ENCODE results near the gene TUBA3C.

The TUBA3C gene

DNA sequence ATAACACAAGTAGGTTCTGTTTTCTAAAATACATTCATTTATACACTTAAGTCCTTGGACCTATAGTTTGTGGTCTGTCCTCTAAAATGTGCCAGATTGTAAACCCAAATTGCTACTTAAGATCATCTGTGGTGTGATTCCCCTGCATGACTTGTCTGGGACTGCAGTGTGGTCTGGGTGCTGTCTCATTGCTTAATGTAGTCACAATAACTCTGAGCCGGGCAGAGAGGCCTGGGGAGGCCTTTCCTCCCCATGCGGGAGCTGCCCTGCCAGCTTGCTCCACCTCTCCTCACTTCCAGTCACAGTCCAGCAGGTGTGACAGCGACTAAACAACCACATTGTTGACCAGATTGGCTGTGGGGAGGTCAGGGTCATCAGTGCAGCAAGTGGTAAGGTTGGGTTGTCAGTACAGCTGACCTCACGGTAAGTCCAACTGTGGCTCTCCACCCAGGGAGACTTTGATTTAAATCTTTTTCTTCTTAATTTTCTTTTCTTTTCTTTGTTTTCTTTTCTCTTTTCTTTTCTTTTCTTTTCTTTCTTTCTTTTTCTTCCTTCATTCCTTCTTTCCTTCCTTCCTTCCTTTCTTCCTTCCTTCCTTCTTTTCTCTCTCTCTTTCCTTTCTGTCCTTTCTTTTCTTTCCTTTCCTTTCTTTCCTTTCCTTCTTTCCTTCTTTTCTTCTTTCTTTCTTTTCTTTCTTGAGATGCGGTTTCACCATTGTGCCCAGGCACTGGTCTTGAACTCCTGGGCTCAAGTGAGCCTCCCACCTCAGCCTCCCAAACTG is 4.4 kb upstream of the TUBA3C start:
- no peak overlapping the region for H2AFZ ChIP-seq (ENCODE audit: low read depth, low read length, severe bottlenecking)
- no peak overlapping the region for H3K9ac ChIP-seq (ENCODE audit: low read length)
- H3K9me2 ChIP-seq (replicated peaks; ENCODE audit: insufficient read depth, low read length) = no peaks in the 10 kb centered on the region
- no peaks in the 10 kb centered on the region for H3K9me3 ChIP-seq (ENCODE audit: insufficient read depth, low read length)
- H3K4me3 ChIP-seq (ENCODE audit: insufficient read depth, low read length, poor library complexity, severe bottlenecking) = no peak overlapping the region
- no peak overlapping the region for H3K27ac ChIP-seq (ENCODE audit: low read depth, low read length)
- H3K4me2 ChIP-seq (ENCODE audit: low read depth, low read length, poor library complexity, severe bottlenecking) = no peak overlapping the region
- H3K27me3 ChIP-seq (ENCODE audit: low read length) = no peaks in the 10 kb centered on the region
- H3K36me3 ChIP-seq (ENCODE audit: low read length) = no peaks in the 10 kb centered on the region
- no peaks in the 10 kb centered on the region for H3K79me2 ChIP-seq (ENCODE audit: insufficient read depth, low read length)
- TF ChIP-seq, protein P1, sequence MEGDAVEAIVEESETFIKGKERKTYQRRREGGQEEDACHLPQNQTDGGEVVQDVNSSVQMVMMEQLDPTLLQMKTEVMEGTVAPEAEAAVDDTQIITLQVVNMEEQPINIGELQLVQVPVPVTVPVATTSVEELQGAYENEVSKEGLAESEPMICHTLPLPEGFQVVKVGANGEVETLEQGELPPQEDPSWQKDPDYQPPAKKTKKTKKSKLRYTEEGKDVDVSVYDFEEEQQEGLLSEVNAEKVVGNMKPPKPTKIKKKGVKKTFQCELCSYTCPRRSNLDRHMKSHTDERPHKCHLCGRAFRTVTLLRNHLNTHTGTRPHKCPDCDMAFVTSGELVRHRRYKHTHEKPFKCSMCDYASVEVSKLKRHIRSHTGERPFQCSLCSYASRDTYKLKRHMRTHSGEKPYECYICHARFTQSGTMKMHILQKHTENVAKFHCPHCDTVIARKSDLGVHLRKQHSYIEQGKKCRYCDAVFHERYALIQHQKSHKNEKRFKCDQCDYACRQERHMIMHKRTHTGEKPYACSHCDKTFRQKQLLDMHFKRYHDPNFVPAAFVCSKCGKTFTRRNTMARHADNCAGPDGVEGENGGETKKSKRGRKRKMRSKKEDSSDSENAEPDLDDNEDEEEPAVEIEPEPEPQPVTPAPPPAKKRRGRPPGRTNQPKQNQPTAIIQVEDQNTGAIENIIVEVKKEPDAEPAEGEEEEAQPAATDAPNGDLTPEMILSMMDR (IDR thresholded peaks at IDR 0.05; ENCODE audit: insufficient read depth, low read length, poor library complexity, severe bottlenecking) = no peak
- no peak for TF ChIP-seq EZH2phosphoT487 (conservative IDR thresholded peaks at IDR 0.05; ENCODE audit: low read length)
- no peaks in the 10 kb centered on the region for H3F3A ChIP-seq (ENCODE audit: insufficient read depth)
- no peaks in the 10 kb centered on the region for H4K20me1 ChIP-seq (ENCODE audit: low read depth, low read length)

DNA sequence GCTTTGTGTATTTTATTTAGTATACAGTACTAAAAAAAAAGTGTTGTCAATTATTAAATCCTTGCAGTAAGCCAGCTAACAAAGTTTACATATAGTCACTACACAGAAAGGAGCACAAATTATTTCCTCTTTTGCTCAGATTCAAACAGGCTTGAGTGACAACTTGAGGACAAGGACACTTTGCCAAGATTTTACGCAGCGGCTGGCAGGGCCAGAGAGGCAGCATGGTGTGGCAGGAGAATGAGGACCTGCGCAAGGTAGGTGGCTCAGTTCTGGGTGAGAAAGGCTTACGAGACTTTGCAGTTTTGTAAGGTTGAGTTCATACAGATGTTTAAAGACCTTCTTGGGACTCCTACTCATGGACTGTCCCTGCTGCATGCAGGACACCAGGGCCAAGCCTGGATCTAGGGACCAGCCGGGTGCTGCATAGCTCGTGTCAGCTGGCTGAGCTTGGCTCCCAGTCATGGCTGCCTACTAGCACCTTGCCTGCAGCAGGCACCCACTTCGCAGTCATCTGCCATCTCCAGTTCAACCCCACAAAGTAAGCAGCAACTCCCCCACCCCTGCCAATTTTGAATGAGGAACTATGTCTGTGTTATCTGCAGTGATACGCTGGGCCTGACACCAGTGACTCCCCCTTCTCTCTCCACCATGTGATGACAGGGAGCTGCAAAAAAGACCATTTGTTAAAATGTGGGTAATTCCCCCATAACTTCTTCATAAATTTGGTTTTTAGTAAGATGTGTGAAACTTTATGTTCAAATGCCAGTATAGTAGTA is 3.7 kb upstream of the TUBA3C start:
- Histone ChIP-seq H3K36me3 (ENCODE audit: low read length) (no peaks in the 10 kb centered on the region), H3K27me3 (ENCODE audit: low read length) (no peaks in the 10 kb centered on the region), H3K4me3 (ENCODE audit: insufficient read depth, low read length, poor library complexity, severe bottlenecking) (no peak overlapping the region), H3K9me2 (replicated peaks; ENCODE audit: insufficient read depth, low read length) (no peaks in the 10 kb centered on the region), H4K20me1 (ENCODE audit: low read depth, low read length) (no peaks in the 10 kb centered on the region), H3K4me2 (ENCODE audit: low read depth, low read length, poor library complexity, severe bottlenecking) (no peak overlapping the region), H3K9me3 (ENCODE audit: insufficient read depth, low read length) (no peaks in the 10 kb centered on the region), H3K27ac (ENCODE audit: low read depth, low read length) (no peak overlapping the region), H3K9ac (ENCODE audit: low read length) (no peak overlapping the region), H3F3A (ENCODE audit: insufficient read depth) (no peaks in the 10 kb centered on the region), H2AFZ (ENCODE audit: low read depth, low read length, severe bottlenecking) (no peak overlapping the region), H3K79me2 (ENCODE audit: insufficient read depth, low read length) (no peaks in the 10 kb centered on the region)
- TF ChIP-seq EZH2phosphoT487 (conservative IDR thresholded peaks at IDR 0.05; ENCODE audit: low read length) = no peak
- TF ChIP-seq, protein P1 (IDR thresholded peaks at IDR 0.05; ENCODE audit: insufficient read depth, low read length, poor library complexity, severe bottlenecking) = no peak

DNA sequence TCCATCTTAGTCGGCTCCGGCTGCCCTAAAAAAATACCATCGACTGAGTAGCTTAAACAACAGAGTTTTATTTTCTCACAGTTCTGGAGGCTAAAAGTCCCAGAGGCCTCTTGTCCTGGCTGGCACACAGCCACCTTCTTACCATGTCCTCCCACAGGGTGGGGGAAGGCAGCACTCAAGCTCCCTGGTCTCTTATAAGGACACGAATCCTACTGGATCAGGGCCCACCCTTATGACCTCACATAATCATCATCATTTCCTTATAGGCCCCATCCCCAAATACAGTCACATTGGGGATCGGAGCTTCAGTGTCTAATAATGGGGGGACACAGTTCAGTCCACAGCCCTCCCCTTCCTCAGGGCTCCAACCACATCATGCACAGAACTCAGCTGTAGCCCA is 2.6 kb upstream of the TUBA3C start:
- Histone ChIP-seq H3K79me2 (ENCODE audit: insufficient read depth, low read length) (no peaks in the 10 kb centered on the region), H4K20me1 (ENCODE audit: low read depth, low read length) (no peaks in the 10 kb centered on the region), H3K4me2 (ENCODE audit: low read depth, low read length, poor library complexity, severe bottlenecking) (no peak overlapping the region), H3F3A (ENCODE audit: insufficient read depth) (no peaks in the 10 kb centered on the region), H3K27me3 (ENCODE audit: low read length) (no peaks in the 10 kb centered on the region), H3K36me3 (ENCODE audit: low read length) (no peaks in the 10 kb centered on the region), H3K4me3 (ENCODE audit: insufficient read depth, low read length, poor library complexity, severe bottlenecking) (no peak overlapping the region), H2AFZ (ENCODE audit: low read depth, low read length, severe bottlenecking) (no peak overlapping the region), H3K9ac (ENCODE audit: low read length) (no peak overlapping the region), H3K9me2 (replicated peaks; ENCODE audit: insufficient read depth, low read length) (no peaks in the 10 kb centered on the region), H3K27ac (ENCODE audit: low read depth, low read length) (no peak overlapping the region), H3K9me3 (ENCODE audit: insufficient read depth, low read length) (no peaks in the 10 kb centered on the region)
- TF ChIP-seq, protein P1 (IDR thresholded peaks at IDR 0.05; ENCODE audit: insufficient read depth, low read length, poor library complexity, severe bottlenecking) = no peak
- no peak for TF ChIP-seq EZH2phosphoT487 (conservative IDR thresholded peaks at IDR 0.05; ENCODE audit: low read length)
